GM12878 (cell line): ENCODE measurements around the gene CTSO. TPM values are rescaled to one million over a fixed set of nuclear protein-coding genes. Genes with fewer than 3 reads are reported as not detected.

ENCODE experiments used
- ATAC-seq: fragments of 200-7000 bp; cut with Tn5 transposase; 3 replicates; pipeline ENCODE4 v1.9.1; 2020; ENCODE audit warnings: mild to moderate bottlenecking, moderate library complexity
- BruUV-seq: library from RNA; stranded (reverse); fragments of 400-500 nt; replicated peaks from 2 replicates; lab custom pipeline; 2021; lab: Mats Ljungman, UMichigan
- CTCF ChIA-PET: fragments of 300-600 bp; sonication (Branson Sonifier 250); formaldehyde crosslinking; extraction: SDS; loops from one replicate; lab custom pipeline; 2021; ENCODE audit warnings: inconsistent platforms; lab: Yijun Ruan, JAX
- POLR2A ChIA-PET: fragments of 350-600 bp; formaldehyde crosslinking; extraction: SDS; loops from one replicate; lab custom pipeline; 2021; ENCODE audit warnings: inconsistent platforms; lab: Charles Lee
- RAD21 ChIA-PET: fragments of 300-600 bp; sonication (Branson Sonifier 250); formaldehyde crosslinking; loops from one replicate; lab custom pipeline; 2023; ENCODE audit warnings: antibody characterized with exemption; ENCODE audit not compliant: unreplicated experiment; lab: Charles Lee
- SMC1A ChIA-PET: fragments of 300-600 bp; sonication (Branson Sonifier 250); formaldehyde crosslinking; loops from one replicate; lab custom pipeline; 2023; ENCODE audit not compliant: unreplicated experiment, uncharacterized antibody; lab: Charles Lee
- DNase-seq: peaks from one replicate; pipeline ENCODE4 v3.0.0-alpha.2; 2011; ENCODE audit warnings: low read depth, low spot score
- FAIRE-seq: peaks from 3 replicates; lab custom pipeline; 2011; peaks lifted over from hg19 to GRCh38; lab: Jason Lieb, UNC
- H2AFZ ChIP-seq: 2 replicates; pipeline ENCODE4 v1.6.0; 2011; ENCODE audit warnings: low read depth, low read length, control low read depth; ENCODE audit not compliant: control insufficient read depth
- H3K27ac ChIP-seq: 2 replicates; pipeline ENCODE4 v1.5.1; 2011; ENCODE audit warnings: control low read depth; ENCODE audit not compliant: control insufficient read depth, insufficient read depth
- H3K27me3 ChIP-seq, 2 experiments: replicated peaks in 1 of 2; 2 replicates each; pipeline versions ENCODE4 v1.6.0 to v1.6.1; 2011; ENCODE audit warnings: low read length in 1 of 2; ENCODE audit not compliant: control insufficient read depth in 2 of 2, insufficient read depth in 2 of 2
- H3K36me3 ChIP-seq, 2 experiments: 2 replicates each; pipeline ENCODE4 v1.5.1; 2011; ENCODE audit warnings: low read length in 1 of 2; ENCODE audit not compliant: control insufficient read depth in 2 of 2, insufficient read depth in 2 of 2
- H3K4me1 ChIP-seq: 2 replicates; pipeline ENCODE4 v1.6.1; 2011; ENCODE audit warnings: mild to moderate bottlenecking, low read length, moderate library complexity, mixed read lengths; ENCODE audit not compliant: control insufficient read depth, insufficient read depth
- H3K4me2 ChIP-seq: 2 replicates; pipeline ENCODE4 v1.6.0; 2011; ENCODE audit warnings: control low read depth; ENCODE audit not compliant: control insufficient read depth, insufficient read depth
- H3K4me3 ChIP-seq: fragments of 200-600 bp; sonication (generic); 2 replicates; pipeline ENCODE4 v1.5.1; 2016
- H3K79me2 ChIP-seq: 2 replicates; pipeline ENCODE4 v1.6.0; 2011; ENCODE audit warnings: low read length; ENCODE audit not compliant: control insufficient read depth, insufficient read depth
- H3K9ac ChIP-seq: 2 replicates; pipeline ENCODE4 v1.8.0; 2011; ENCODE audit warnings: low read length, control low read depth, mixed read lengths; ENCODE audit not compliant: control insufficient read depth, insufficient read depth
- H3K9me3 ChIP-seq: replicated peaks from 3 replicates; pipeline ENCODE4 v1.5.1; 2011; ENCODE audit warnings: mild to moderate bottlenecking, low read length; ENCODE audit not compliant: control insufficient read depth, insufficient read depth
- H4K20me1 ChIP-seq: 2 replicates; pipeline ENCODE4 v1.6.0; 2011; ENCODE audit not compliant: control insufficient read depth, insufficient read depth
- BMI1 ChIP-seq: fragments of 450-650 bp; IDR thresholded peaks from 2 replicates; pipeline ENCODE4 v1.6.1; 2016; ENCODE audit warnings: mild to moderate bottlenecking, moderate library complexity, borderline replicate concordance
- BRCA1 ChIP-seq: IDR thresholded peaks from 2 replicates; pipeline ENCODE4 v1.6.1; 2011; ENCODE audit warnings: low read depth, low read length, improper control_type of control experiment
- EED ChIP-seq: sonication (generic); IDR thresholded peaks from 2 replicates; pipeline ENCODE4 v1.6.1; 2016; ENCODE audit warnings: antibody characterized with exemption, low read depth
- IRF4 ChIP-seq: IDR thresholded peaks from 2 replicates; pipeline ENCODE4 v1.6.1; 2011; ENCODE audit warnings: low read depth, low read length
- KLF5 ChIP-seq: fragments of 450-650 bp; IDR thresholded peaks from 2 replicates; pipeline ENCODE4 v1.6.1; 2014; ENCODE audit warnings: mild to moderate bottlenecking; ENCODE audit not compliant: partially characterized antibody
- MEF2A ChIP-seq: IDR thresholded peaks from 2 replicates; pipeline ENCODE4 v1.6.1; 2011; ENCODE audit warnings: low read depth, mild to moderate bottlenecking, low read length, moderate library complexity; ENCODE audit not compliant: insufficient read depth
- NR2F1 ChIP-seq: fragments of 450-650 bp; conservative IDR thresholded peaks from 2 replicates; pipeline ENCODE4 v1.6.1; 2017; ENCODE audit warnings: mild to moderate bottlenecking
- PAX5 ChIP-seq: IDR thresholded peaks from 2 replicates; pipeline ENCODE4 v1.6.1; 2011; ENCODE audit warnings: low read depth, low read length, borderline replicate concordance
- RFX5 ChIP-seq: IDR thresholded peaks from 2 replicates; pipeline ENCODE4 v1.6.1; 2011; ENCODE audit warnings: low read depth, low read length, improper control_type of control experiment
- STAT1 ChIP-seq: fragments of 450-650 bp; conservative IDR thresholded peaks from 2 replicates; pipeline ENCODE4 v1.6.1; 2014; ENCODE audit warnings: antibody characterized with exemption, mild to moderate bottlenecking
- WGBS: methylation state at CpG from one replicate; pipeline ENCODE4 v1.1.6; 2016; ENCODE audit warnings: low lambda C conversion rate; ENCODE audit not compliant: insufficient replicate concordance, insufficient coverage; ENCODE audit errors: missing lambda C conversion rate; 5-methylcytosine and 5-hydroxymethylcytosine counted together
- in situ Hi-C: fragments of 300-500 bp; cut with MboI; formaldehyde crosslinking; loops from 9 replicates; pipeline ENCODE4 v1.14.3; 2018; ENCODE audit warnings: mixed read lengths
- intact Hi-C: fragments of 100-400 bp; cut with micrococcal nuclease; formaldehyde crosslinking; loops from one replicate; pipeline ENCODE4 v1.14.2; 2022; ENCODE audit not compliant: unreplicated experiment
- polyA plus RNA-seq, 11 experiments: library from polyadenylated mRNA; depleted of rRNA in 4 of 11; unstranded in 6 of 11; stranded (reverse) in 5 of 11; fragments of >200 nt; fragmentation: Nextera tagmentation in 4 of 11; fragmentation: Illumina TruSeq in 1 of 11; extraction: Ambion mirVana in 4 of 11; extraction: Trizol in 1 of 11; gene quantifications; 1 replicate in 1 of 11; 2 replicates in 10 of 11; pipeline versions ENCODE4 v1.2.1 to v1.2.3, GENCODE V29; 2011 to 2016; ENCODE audit warnings: inconsistent platforms in 2 of 11, missing spikeins in 2 of 11, low read depth in 1 of 11
- total RNA-seq, 4 experiments: library from RNA; depleted of rRNA in 3 of 4; stranded (reverse); fragments of >200 nt in 3 of 4; fragmentation: Illumina TruSeq in 1 of 4; extraction: Trizol in 1 of 4; gene quantifications; 2 replicates each; pipeline versions ENCODE4 v1.2.1 to v1.2.3, GENCODE V29; 2013 to 2021
- TF ChIP-seq, protein P1 (sequence below): fragments of 150-350 bp; IDR thresholded peaks from 2 replicates; pipeline ENCODE4 v1.6.1; 2014; ENCODE audit warnings: mild to moderate bottlenecking, low read depth, low read length

The CTSO gene
- total and polyA plus RNA-seq, 10 of the 15 experiments (the other 5 are each of a cell fraction or from before 2014, with no cell fraction given): 3.9 to 9.7 (median 7.0) TPM

DNA sequence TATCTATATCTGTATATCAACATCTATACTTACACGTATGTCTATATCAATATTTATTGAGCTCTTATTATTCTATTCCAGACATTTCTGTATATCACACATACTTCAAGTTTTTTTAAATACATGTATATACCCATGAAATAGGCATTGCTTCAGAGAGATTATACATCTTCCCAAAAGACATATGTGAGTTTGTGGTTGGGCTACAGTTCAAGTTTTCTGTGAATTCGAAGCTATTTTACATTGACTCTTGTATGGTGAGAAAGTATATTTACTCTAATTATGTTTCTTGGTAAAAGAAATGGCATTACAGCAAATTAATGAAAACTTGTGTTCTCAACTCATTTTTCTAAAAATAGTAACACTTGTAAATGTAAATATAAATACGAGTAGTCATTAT is 46.8 kb upstream of the CTSO start:
- H3K27me3 ChIP-seq: no peaks in the 10 kb centered on the region
- no peak overlapping the region for H2AFZ ChIP-seq
- H3K27ac ChIP-seq: no peak overlapping the region
- no peak overlapping the region for H3K9ac ChIP-seq
- DNase-seq: no peak
- H3K79me2 ChIP-seq: no peaks in the 10 kb centered on the region
- TF ChIP-seq IRF4: no peak
- TF ChIP-seq RFX5: no peak
- no peak for TF ChIP-seq EED
- TF ChIP-seq STAT1: no peak
- TF ChIP-seq, protein P1, sequence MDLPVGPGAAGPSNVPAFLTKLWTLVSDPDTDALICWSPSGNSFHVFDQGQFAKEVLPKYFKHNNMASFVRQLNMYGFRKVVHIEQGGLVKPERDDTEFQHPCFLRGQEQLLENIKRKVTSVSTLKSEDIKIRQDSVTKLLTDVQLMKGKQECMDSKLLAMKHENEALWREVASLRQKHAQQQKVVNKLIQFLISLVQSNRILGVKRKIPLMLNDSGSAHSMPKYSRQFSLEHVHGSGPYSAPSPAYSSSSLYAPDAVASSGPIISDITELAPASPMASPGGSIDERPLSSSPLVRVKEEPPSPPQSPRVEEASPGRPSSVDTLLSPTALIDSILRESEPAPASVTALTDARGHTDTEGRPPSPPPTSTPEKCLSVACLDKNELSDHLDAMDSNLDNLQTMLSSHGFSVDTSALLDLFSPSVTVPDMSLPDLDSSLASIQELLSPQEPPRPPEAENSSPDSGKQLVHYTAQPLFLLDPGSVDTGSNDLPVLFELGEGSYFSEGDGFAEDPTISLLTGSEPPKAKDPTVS: no peak
- no peak for TF ChIP-seq KLF5
- no peak for TF ChIP-seq BRCA1
- no peak for TF ChIP-seq NR2F1
- no peak for TF ChIP-seq MEF2A
- no peak for TF ChIP-seq PAX5
- TF ChIP-seq BMI1: no peak
- TF ChIP-seq, all 136 proteins: peak for 0
- 20% methylated on average over 3 of the region's 3 CpGs for WGBS
- FAIRE-seq (no peak), ATAC-seq (no peak)
- Histone ChIP-seq H3K36me3 (no peaks in the 10 kb centered on the region), H3K4me1 (no peaks in the 10 kb centered on the region), H4K20me1 (no peaks in the 10 kb centered on the region), H3K4me2 (no peak overlapping the region), H3K9me3 (no peaks in the 10 kb centered on the region), H3K4me3 (no peak overlapping the region)
- CTCF ChIA-PET: interaction anchor here (0.6 to 1.4 kb wide), 4 partner anchors 12 to 43 kb away, joined by 3 to 6 read pairs (median 3); no protein-coding TSS in a partner anchor
- BruUV-seq: no TSS peak
- POLR2A ChIA-PET: no interaction called here
- in situ Hi-C loops (no loop called here), intact Hi-C loops (no loop called here)
- SMC1A ChIA-PET: interaction anchor here (0.7 to 1.4 kb wide), 5 partner anchors 15 to 73 kb away, joined by 3 read pairs; no protein-coding TSS in a partner anchor
- RAD21 ChIA-PET: interaction anchor here (1.2 kb wide), 1 partner anchor 18 kb away, joined by 3 read pairs; no protein-coding TSS in a partner anchor
